HL-60 (cell line): Measurements from ENCODE around the gene MTG2.

Experiments
- GABPA ChIP-seq: IDR thresholded peaks from 2 replicates; pipeline ENCODE4 v1.6.1; 2012; ENCODE audit warnings: low read depth
- POLR2AphosphoS5 ChIP-seq: IDR thresholded peaks from 2 replicates; pipeline ENCODE4 v1.6.1; 2012; ENCODE audit warnings: low read depth
- SPI1 ChIP-seq: IDR thresholded peaks from 2 replicates; pipeline ENCODE4 v1.6.1; 2012; ENCODE audit warnings: low read depth, mild to moderate bottlenecking, borderline replicate concordance
- TF ChIP-seq, protein P1 (sequence below): IDR thresholded peaks from one replicate; pipeline ENCODE4 v1.5.1; 2011; ENCODE audit warnings: low read length, control low read depth, inconsistent platforms; ENCODE audit not compliant: insufficient read depth
- TF ChIP-seq, protein P2 (sequence below): IDR thresholded peaks from 2 replicates; pipeline ENCODE4 v1.6.1; 2012; ENCODE audit warnings: low read depth; ENCODE audit not compliant: insufficient replicate concordance

DNA sequence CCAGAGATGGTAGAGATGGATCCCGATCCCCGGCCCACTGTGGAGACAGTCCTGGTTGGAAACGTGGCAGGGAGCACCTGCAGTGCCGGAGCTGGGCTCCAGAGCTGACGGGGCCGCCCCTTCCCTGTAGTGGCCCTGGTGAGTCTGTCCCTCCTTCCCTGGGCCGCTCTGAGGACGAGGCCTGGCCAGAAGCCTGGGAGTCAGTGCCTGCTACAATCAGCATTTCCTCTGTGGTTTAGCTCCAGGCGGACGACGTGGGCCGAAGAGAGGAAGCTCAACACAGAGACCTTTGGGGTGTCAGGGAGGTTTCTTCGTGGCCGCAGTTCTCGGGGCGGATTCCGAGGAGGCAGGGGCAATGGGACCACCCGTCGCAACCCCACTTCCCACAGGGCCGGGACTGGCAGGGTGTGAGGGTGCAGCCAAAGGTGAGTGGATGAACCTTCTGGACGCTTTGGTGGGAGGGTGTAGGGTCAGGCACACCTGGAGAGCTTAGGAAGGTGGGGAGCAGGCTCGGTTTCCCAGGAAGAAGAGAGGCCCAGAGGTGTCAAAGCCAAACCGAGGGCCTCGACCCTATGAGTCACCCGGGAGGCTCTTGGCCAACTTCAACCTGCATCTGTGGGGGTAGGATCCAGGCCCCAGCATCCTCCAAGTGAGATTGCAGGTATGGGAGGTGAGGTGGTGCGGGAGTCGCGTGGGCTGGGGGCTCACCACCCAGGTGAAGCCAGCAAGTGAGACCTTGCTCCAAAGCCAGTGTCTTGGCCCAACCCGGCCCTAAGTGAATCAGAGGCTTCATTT, 49.6 kb upstream of the MTG2 start:
- TF ChIP-seq, protein P1, sequence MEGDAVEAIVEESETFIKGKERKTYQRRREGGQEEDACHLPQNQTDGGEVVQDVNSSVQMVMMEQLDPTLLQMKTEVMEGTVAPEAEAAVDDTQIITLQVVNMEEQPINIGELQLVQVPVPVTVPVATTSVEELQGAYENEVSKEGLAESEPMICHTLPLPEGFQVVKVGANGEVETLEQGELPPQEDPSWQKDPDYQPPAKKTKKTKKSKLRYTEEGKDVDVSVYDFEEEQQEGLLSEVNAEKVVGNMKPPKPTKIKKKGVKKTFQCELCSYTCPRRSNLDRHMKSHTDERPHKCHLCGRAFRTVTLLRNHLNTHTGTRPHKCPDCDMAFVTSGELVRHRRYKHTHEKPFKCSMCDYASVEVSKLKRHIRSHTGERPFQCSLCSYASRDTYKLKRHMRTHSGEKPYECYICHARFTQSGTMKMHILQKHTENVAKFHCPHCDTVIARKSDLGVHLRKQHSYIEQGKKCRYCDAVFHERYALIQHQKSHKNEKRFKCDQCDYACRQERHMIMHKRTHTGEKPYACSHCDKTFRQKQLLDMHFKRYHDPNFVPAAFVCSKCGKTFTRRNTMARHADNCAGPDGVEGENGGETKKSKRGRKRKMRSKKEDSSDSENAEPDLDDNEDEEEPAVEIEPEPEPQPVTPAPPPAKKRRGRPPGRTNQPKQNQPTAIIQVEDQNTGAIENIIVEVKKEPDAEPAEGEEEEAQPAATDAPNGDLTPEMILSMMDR = no peak
- TF ChIP-seq GABPA = no peak
- TF ChIP-seq POLR2AphosphoS5 = no peak
- peak; percentile 40; the same call in 1 of the 2 replicates for TF ChIP-seq SPI1
- TF ChIP-seq, protein P2, sequence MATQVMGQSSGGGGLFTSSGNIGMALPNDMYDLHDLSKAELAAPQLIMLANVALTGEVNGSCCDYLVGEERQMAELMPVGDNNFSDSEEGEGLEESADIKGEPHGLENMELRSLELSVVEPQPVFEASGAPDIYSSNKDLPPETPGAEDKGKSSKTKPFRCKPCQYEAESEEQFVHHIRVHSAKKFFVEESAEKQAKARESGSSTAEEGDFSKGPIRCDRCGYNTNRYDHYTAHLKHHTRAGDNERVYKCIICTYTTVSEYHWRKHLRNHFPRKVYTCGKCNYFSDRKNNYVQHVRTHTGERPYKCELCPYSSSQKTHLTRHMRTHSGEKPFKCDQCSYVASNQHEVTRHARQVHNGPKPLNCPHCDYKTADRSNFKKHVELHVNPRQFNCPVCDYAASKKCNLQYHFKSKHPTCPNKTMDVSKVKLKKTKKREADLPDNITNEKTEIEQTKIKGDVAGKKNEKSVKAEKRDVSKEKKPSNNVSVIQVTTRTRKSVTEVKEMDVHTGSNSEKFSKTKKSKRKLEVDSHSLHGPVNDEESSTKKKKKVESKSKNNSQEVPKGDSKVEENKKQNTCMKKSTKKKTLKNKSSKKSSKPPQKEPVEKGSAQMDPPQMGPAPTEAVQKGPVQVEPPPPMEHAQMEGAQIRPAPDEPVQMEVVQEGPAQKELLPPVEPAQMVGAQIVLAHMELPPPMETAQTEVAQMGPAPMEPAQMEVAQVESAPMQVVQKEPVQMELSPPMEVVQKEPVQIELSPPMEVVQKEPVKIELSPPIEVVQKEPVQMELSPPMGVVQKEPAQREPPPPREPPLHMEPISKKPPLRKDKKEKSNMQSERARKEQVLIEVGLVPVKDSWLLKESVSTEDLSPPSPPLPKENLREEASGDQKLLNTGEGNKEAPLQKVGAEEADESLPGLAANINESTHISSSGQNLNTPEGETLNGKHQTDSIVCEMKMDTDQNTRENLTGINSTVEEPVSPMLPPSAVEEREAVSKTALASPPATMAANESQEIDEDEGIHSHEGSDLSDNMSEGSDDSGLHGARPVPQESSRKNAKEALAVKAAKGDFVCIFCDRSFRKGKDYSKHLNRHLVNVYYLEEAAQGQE = no peak
